Measurements from ENCODE around the gene UPK3BL1.
"Not testable (repeated sequence)": the region's sequence is repeated elsewhere in the genome, so short reads cannot be mapped to it uniquely, and the experiment has no call there.

DNA sequence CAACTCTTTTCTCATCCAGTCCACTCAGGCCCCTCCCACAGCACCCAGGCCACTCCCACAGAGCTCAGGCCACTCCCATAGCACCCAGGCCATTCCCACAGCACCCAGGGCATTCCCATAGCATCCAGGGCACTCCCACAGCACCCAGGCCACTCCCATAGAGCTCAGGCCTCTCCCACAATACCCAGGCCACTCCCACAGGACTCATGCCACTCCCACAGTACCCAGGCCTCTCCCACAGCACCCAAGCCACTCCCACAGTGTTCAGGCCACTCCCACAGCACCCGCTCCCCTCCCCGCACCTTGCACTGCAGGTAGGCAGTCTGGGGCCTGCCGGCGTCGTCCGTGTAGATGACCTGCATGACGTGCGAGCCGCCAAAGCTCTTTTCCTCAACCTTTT is 52.7 kb downstream of the UPK3BL1 start:
- TF ChIP-seq, protein P1, sequence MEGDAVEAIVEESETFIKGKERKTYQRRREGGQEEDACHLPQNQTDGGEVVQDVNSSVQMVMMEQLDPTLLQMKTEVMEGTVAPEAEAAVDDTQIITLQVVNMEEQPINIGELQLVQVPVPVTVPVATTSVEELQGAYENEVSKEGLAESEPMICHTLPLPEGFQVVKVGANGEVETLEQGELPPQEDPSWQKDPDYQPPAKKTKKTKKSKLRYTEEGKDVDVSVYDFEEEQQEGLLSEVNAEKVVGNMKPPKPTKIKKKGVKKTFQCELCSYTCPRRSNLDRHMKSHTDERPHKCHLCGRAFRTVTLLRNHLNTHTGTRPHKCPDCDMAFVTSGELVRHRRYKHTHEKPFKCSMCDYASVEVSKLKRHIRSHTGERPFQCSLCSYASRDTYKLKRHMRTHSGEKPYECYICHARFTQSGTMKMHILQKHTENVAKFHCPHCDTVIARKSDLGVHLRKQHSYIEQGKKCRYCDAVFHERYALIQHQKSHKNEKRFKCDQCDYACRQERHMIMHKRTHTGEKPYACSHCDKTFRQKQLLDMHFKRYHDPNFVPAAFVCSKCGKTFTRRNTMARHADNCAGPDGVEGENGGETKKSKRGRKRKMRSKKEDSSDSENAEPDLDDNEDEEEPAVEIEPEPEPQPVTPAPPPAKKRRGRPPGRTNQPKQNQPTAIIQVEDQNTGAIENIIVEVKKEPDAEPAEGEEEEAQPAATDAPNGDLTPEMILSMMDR (IDR thresholded peaks at IDR 0.05; ENCODE audit: low read length), result not testable (repeated sequence)
- not testable (repeated sequence) for TF ChIP-seq EZH2 (optimal IDR thresholded peaks at IDR 0.05; ENCODE audit: low read depth, low read length); EZH2phosphoT487 (IDR thresholded peaks at IDR 0.05; ENCODE audit: low read length)
